DOHH2 (cell line): ENCODE data around the gene APC.

Experiments used
- H3F3A ChIP-seq: fragments of 200-600 bp; sonication (generic), shearing (Covaris generic); 2 replicates; pipeline ENCODE4 v1.6.0; 2016; ENCODE audit warnings: antibody characterized with exemption, mild to moderate bottlenecking; ENCODE audit not compliant: control insufficient read depth, insufficient read depth
- H3K27ac ChIP-seq: fragments of 200-600 bp; sonication (generic); 2 replicates; pipeline ENCODE4 v1.5.1; 2014; ENCODE audit warnings: low read depth, mild to moderate bottlenecking, low read length, moderate library complexity
- H3K27me3 ChIP-seq: fragments of 200-600 bp; sonication (generic); 2 replicates; pipeline ENCODE4 v1.6.1; 2014; ENCODE audit warnings: mild to moderate bottlenecking, low read length, mixed read lengths; ENCODE audit not compliant: control insufficient read depth
- H3K36me3 ChIP-seq: fragments of 200-600 bp; sonication (generic); 2 replicates; pipeline ENCODE4 v1.6.1; 2014; ENCODE audit warnings: mild to moderate bottlenecking, low read length, moderate library complexity, mixed read lengths; ENCODE audit not compliant: control insufficient read depth
- H3K4me1 ChIP-seq: fragments of 200-600 bp; sonication (generic); 2 replicates; pipeline ENCODE4 v1.6.1; 2014; ENCODE audit warnings: mild to moderate bottlenecking, low read length, mixed read lengths; ENCODE audit not compliant: control insufficient read depth
- H3K4me2 ChIP-seq: fragments of 200-600 bp; sonication (generic); 2 replicates; pipeline ENCODE4 v1.6.0; 2014; ENCODE audit warnings: mild to moderate bottlenecking, low read length, moderate library complexity
- H3K4me3 ChIP-seq: fragments of 200-600 bp; sonication (generic); 2 replicates; pipeline ENCODE4 v1.5.1; 2014; ENCODE audit warnings: mild to moderate bottlenecking, low read length, mixed read lengths
- H3K79me2 ChIP-seq: fragments of 200-600 bp; sonication (generic); 2 replicates; pipeline ENCODE4 v1.6.1; 2014; ENCODE audit warnings: mild to moderate bottlenecking, low read length, mixed read lengths; ENCODE audit not compliant: control insufficient read depth
- H3K9me2 ChIP-seq: fragments of 200-600 bp; sonication (generic); replicated peaks from 2 replicates; pipeline ENCODE4 v1.6.1; 2014; ENCODE audit warnings: mild to moderate bottlenecking, low read length, mixed read lengths; ENCODE audit not compliant: control insufficient read depth
- H3K9me3 ChIP-seq: fragments of 200-600 bp; sonication (generic); 2 replicates; pipeline ENCODE4 v1.6.1; 2014; ENCODE audit warnings: antibody characterized with exemption, low read length, mixed read lengths; ENCODE audit not compliant: control insufficient read depth, insufficient read depth
- H4K20me1 ChIP-seq: fragments of 200-600 bp; sonication (generic); 2 replicates; pipeline ENCODE4 v1.6.0; 2014; ENCODE audit warnings: low read depth, mild to moderate bottlenecking, antibody characterized with exemption, low read length, moderate library complexity; ENCODE audit not compliant: control insufficient read depth, insufficient read depth
- CTCF ChIP-seq: fragments of 200-600 bp; sonication (generic); IDR thresholded peaks from one replicate; pipeline ENCODE4 v1.5.1; 2014; ENCODE audit warnings: antibody characterized with exemption, mild to moderate bottlenecking, low read depth, low read length; ENCODE audit not compliant: poor library complexity, severe bottlenecking
- EZH2phosphoT487 ChIP-seq: fragments of 200-600 bp; sonication (generic); IDR thresholded peaks from 2 replicates; pipeline ENCODE4 v1.6.1; 2017; ENCODE audit warnings: borderline replicate concordance, mild to moderate bottlenecking, antibody characterized with exemption, low read length, moderate library complexity, mixed read lengths

The APC gene

GRCh38 chr5:112742424-112742823 lies 4.7 kb downstream of the APC start:
- TF ChIP-seq CTCF (no peak), EZH2phosphoT487 (no peak)
- no peak overlapping the region for H3K27ac ChIP-seq
- H3K36me3 ChIP-seq: no peaks in the 10 kb centered on the region
- no peak overlapping the region for H3K4me3 ChIP-seq
- peaks cover 34% of the 10 kb centered on the region for H3K79me2 ChIP-seq
- H4K20me1 ChIP-seq: no peaks in the 10 kb centered on the region
- H3K4me2 ChIP-seq: no peak overlapping the region
- no peaks in the 10 kb centered on the region for H3K27me3 ChIP-seq
- H3K9me2 ChIP-seq: no peaks in the 10 kb centered on the region
- H3F3A ChIP-seq: peaks cover 4% of the 10 kb centered on the region; the same call in 1 of the 2 replicates
- no peaks in the 10 kb centered on the region for H3K9me3 ChIP-seq
- H3K4me1 ChIP-seq: peaks cover 13% of the 10 kb centered on the region

GRCh38 chr5:112743631-112744030 lies 5.9 kb downstream of the APC start:
- no peak overlapping the region for H3K4me2 ChIP-seq
- no peak overlapping the region for H3K4me3 ChIP-seq
- no peaks in the 10 kb centered on the region for H3K36me3 ChIP-seq
- no peaks in the 10 kb centered on the region for H3K27me3 ChIP-seq
- H3K4me1 ChIP-seq: peaks cover 2% of the 10 kb centered on the region
- H3K27ac ChIP-seq: no peak overlapping the region
- TF ChIP-seq EZH2phosphoT487 (no peak), CTCF (no peak)
- 0 out of 2 replicates have a peak, but pooled peaks cover 4% of the 10 kb centered on the region for H3F3A ChIP-seq
- no peaks in the 10 kb centered on the region for H3K9me3 ChIP-seq
- no peaks in the 10 kb centered on the region for H4K20me1 ChIP-seq
- peaks cover 22% of the 10 kb centered on the region for H3K79me2 ChIP-seq
- no peaks in the 10 kb centered on the region for H3K9me2 ChIP-seq

- Histone ChIP-seq H3K4me2 (no peak overlapping the region), H3K9me2 (no peaks in the 10 kb centered on the region), H4K20me1 (no peaks in the 10 kb centered on the region), H3F3A (no peaks in the 10 kb centered on the region; the same call in 1 of the 2 replicates), H3K4me3 (no peak overlapping the region), H3K4me1 (peaks cover 6% of the 10 kb centered on the region), H3K27me3 (no peaks in the 10 kb centered on the region), H3K36me3 (no peaks in the 10 kb centered on the region), H3K79me2 (peaks cover 11% of the 10 kb centered on the region), H3K9me3 (no peaks in the 10 kb centered on the region), H3K27ac (no peak overlapping the region)
- TF ChIP-seq CTCF: no peak
- TF ChIP-seq EZH2phosphoT487: no peak
Measured at GRCh38 chr5:112752335-112752734, 14.7 kb downstream of the APC start.
